Activated T-helper 9 cell treated with anti-CD3 and anti-CD28 coated beads, Interleukin-2, amount 50 U/mL, for 16 hours (primary cell): ENCODE results near the gene AICDA.
"Not testable (repeated sequence)": the region's sequence is repeated elsewhere in the genome, so short reads cannot be mapped to it uniquely, and the experiment has no call there.

ENCODE experiments used
- DNase-seq: peaks from one replicate; pipeline ENCODE4 v3.0.0-alpha.2; 2020; ENCODE audit warnings: low read depth

AICDA gene

DNA sequence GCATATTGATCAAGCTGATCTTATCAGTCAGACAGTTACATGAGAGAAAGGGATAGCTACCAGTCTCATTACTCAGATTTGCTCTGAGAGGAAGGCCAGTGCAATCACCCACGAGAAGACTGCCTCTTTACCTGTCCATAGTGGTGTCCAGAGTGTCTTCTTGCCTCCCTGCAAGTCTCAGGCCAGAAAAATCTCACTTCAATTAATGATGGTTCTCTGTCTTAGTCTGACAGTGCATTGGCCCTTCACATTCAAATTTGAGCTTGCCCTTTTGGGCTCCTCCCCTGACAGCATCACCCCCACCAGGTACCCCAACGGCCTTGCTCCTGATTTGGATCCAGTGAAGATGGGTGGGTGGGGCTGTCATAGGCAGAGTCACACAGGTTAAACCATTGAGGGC is at the start of gene AICDA:
AICDA (minus strand) TSS at position 231 of the 400 bp plus-strand sequence; CDS start at position 139, 92 bp downstream.
- DNase-seq: no peak

DNA sequence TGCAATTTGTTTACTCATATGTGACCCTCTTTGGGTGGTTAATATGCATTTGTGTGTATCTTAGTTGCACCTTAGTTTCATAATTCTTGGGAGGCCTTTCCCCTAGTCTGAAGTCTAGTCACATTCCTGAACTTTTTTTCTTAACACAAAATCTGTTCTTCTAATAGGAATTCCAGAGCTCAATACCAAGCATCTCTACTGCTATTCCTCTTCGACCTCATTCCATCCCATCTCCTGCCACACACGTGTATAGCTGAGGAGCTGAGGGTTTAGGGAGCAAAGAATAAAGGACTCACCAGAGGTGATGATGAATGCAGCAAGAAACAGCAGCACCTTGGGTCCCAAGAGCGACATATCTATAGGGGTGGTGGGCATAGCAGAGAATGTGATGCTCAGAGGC is 49.1 kb upstream of the AICDA start:
- DNase-seq: no peak

DNA sequence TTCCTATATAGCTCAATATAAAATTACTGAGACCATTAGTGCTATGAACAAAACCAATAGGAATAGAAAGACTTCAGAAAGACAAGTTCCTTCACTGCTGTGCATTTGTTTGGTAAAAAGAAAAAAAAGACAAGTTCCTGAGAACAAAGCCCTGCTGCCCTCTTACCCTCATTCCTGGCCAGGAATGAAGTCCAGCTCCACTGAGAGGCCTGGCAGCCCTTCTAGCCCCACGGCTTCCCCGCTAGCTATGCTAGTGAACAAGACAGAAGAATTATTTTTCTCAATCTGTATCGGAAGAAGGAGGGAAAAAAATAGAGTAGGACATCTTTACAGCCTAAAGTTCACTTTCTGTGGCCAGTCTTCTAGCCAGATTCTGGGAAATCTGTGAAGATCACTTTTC is 48.4 kb upstream of the AICDA start:
- DNase-seq: no peak

DNA sequence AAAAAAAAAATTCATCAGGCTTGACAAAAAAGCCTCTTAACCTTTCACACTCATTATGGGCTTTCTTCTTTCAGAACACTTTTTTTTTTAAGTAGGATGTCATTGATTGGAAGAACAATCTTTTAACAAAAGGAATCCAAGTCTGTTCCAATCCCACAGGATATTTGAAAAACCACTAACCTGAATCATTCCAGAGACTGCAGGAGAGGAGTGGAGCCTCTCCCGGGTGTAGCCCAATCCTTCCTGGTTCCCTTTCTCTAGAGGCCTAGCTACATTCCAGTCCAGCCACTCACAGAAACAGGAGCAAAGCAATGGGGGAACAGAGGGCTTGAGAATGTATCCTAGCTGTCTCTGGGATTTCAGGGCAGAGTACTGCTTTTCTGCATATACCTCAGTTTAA is 45.7 kb upstream of the AICDA start:
- DNase-seq: no peak

DNA sequence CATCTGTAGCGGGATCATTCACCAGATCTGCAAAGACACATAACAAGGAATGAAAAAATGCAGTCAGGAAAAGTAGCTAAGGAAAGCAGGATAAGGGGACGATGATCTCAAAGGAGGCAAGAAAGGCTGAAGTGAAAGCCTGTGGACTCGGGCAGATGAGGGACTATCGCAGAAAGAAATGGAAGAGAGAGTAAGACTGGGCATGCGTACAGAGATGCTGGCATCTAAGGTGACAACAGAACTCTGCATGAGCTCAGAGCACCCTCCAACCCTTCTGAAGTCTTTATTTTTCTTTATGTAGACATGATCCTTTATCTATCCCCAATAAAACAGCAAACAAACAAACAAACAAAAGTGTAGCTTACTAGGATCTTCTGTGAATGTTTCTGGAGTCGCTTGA is 42.8 kb upstream of the AICDA start:
- no peak for DNase-seq

DNA sequence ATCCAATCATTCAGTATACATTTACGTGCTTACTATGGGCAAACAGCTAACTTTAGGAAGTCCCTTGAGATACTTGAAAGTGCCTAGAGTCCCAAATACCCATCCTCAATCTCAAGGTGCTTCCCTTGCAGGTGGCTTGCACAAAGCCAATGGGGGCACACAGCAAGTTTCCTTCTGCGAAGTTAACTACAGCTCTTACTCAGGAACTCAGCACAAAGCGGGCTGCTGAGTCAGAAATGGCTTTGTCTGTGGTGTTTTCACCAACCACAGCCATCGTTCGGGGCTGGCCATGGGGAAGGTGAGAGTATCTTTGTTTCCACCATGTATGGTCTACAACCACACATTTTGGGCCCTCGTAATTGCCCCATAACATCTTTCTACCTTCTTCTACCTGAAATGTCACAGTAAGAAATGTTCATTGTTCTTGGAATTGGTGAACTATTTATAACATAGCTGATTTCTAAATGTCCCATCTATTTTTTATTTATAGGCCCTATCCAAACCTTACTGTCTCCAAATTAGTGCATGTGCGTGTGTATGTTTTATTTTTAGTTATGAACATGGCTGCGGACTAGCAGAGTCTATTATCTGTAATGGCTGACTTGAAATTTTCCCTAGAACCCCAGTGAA is 36.0 kb upstream of the AICDA start:
- DNase-seq: peak; percentile 54

DNA sequence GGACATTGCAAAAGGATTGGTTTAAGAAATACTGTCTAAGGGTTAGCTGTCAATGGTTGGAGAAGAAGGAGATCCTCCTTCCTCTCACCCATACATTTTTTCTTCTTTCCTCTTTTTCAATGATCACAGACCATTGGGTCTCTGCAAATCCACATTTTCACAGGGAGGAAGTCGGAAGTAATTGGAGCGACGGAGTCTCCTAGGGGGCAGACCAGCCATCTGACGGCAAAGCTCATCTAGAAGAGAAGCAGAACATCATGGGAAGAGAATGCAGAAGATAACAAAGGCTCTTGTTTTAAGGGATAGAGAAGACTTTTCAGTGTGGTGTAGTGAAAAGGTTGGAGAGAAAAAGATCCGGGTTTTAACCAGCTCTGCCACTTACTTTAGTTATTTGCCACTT is 35.3 kb upstream of the AICDA start:
- DNase-seq: no peak

DNA sequence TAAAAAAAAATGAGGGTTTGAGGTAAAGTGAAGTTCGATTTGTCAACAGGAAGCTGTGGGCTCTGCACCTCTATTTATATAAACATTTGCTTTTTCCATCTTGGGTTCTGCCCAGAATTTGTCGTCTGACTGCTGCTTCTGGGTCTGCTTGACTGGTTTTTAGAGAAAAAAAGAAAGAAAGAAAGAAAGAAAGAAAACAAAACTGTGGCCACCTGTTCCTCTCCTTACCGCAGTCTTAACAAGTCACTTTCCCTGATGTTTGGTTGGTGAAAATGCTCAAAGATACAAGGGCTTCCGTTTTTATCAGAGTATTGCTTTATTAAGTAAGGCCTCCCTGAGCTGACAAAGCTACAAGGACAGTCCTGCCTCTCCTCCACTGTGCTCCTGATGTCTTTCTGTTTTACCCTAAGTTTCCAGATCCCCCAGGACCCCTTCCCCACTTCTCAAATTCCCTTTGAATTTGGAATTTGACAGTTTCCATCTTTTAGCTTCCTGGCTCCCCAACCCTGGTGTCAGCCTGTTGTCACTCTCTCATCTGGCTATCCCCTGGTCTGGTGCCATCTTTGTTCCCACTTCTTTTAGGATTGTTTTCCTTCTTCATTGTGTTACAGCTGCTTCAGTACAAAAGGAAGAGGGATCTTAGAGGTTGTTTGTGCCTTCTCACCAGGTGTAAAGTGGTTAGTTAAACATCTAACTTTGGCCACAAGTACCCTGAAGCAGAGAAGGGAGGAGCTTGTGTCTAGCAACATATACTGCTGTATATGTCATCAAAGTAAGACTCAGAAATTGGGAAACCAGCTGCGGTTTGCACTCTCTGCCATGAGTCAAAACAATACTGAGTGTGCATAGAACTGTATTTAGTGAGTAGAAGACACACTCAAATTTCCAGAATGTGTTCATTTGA is 31.9 kb upstream of the AICDA start:
- DNase-seq: peak; percentile 38

DNA sequence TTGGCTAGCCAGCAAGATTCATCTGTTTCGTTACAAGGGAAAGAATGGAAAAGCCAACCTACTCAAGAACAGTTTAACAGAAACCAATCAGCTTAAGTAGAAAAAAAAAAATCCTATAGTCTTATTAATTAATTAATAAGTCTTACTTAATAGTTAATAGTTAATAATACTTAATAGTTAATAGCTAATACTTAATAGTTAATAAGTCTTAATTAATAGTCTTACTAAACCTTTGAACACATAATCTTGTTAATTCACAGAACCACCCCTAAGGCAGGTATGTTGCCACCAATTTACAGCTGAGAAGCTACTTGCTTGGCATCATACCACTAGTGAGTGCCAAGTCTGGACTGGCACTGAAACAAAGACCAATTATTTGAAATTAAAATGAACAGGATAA is 30.1 kb upstream of the AICDA start:
- no peak for DNase-seq

DNA sequence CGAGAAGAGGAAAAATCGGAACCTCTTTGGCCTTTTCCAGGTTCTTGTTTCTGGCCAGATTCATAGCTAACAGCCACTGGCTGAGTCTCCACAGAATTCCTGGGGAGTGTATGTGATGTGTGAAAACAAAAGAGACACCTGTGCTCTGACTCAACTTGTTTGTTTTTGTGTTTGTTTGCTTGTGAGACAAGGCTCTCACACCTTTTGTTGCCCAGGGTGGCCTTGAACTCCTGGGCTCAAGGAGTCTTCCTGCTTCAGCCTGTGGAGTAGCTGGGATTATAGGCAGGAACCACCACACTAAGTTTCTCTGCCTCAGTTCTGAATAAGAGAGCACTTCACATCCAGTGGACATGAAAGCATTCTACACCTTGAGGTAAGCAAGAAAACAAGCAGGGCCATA is 27.3 kb upstream of the AICDA start:
- no peak for DNase-seq

DNA sequence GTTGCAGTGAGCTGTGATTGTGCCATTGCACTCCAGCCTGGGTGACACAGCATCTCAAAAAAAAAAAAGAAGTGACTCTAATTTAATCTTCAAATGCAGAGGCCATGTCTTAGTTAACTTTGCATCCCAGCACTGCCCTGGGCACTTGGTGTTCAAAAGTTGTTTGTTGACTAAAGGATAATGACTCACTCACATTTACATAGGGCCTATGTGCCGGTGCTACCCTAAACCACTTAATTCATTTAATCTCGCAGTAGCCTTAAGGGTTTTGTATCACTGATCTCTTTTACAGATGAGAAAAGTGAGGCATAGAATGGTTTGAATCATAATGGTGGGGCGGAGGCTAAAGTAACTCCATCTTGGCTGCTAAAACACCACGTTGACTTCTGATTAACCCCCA is 26.3 kb upstream of the AICDA start:
- DNase-seq: no peak

DNA sequence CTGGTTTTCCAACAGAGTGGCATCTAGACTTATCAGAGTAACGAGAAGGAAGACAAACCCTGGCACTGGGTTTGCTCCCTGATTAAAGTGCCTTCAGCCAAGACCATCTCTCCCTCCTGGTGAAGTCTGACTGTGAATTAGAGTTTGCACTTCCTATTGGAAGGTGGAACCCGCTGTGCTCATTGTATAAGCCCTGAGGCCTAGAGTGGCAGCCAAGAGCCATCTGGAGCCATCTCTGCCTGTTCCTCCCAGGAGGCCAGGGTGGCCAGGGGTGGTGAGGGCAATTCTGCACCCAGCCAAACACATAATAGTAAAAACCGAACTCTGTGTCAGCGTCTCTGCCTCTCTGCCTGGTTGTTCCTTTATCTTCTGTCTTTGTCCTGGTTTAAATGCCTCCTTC is 25.0 kb upstream of the AICDA start:
- no peak for DNase-seq

DNA sequence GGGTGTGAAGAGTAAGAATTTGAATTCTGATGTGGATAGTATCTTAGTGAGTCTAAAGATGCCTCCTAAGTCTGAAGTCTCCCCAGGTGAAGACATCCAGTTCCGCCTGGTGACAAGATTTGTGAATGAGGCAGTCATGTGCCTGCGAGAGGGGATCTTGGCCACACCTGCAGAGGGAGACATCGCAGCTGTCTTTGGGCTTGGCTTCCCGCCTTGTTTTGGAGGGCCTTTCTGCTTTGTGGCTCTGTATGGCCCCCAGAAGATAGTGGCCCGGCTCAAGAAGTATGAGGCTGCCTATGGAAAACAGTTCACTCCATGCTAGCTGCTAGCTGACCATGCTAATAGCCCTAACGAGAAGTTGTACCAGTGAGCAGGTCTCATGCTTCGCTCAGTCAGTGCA is 24.6 kb upstream of the AICDA start:
- no peak for DNase-seq

DNA sequence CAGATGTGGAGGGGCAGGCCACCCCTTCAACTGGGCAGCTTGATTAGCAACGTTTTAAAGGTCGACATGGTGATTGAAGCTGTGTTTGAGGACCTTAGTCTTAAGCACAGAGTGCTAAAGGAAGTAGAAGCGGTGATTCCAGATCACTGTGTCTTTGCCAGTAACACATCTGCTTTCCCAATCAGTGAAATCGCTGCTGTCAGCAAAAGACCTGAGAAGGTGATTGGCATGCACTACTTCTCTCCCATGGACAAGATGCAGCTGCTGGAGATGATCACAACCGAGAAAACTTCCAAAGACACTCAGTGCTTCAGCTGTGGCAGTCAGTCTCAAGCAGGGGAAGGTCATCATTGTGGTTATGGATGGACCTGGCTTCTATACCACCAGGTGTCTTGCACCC is 23.9 kb upstream of the AICDA start:
- no peak for DNase-seq

DNA sequence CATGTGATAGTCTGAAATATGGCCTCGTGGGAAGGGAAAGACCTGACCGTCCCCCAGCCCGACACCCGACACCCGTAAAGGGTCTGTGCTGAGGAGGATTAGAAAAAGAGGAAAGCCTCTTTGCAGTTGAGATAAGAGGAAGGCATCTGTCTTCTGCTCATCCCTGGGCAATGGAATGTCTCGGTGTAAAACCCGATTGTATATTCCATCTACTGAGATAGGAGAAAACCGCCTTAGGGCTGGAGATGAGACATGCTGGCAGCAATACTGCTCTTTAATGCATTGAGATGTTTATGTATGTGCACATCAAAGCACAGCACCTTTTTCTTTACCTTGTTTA is 23.3 kb upstream of the AICDA start:
- not testable (repeated sequence) for DNase-seq

DNA sequence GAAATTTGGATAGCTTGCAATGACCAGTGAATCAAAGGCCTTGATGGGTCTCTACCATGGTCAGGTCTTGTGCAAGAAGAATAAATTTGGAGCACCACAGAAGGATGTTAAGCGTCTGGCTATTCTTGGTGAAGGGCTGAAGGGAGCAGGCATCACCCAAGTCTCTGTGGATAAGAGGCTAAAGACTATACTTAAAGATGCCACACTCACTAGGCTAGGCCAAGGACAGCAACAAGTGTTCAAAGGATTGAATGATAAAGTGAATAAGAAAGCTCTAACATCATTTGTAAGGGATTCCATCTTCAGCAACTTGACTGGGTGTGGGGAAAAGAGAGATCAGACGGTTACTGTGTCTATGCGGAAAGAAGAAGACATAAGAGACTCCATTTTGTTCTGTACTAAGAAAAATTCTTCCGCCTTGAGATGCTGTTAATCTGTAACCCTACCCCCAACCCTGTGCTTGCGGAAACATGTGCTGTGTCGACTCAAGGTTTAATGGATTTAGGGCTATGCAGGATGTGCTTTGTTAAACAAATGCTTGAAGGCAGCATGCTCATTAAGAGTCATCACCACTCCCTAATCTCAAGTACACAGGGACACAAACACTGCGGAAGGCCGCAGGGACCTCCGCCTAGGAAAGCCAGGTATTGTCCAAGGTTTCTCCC is 22.8 kb upstream of the AICDA start:
- not testable (repeated sequence) for DNase-seq

DNA sequence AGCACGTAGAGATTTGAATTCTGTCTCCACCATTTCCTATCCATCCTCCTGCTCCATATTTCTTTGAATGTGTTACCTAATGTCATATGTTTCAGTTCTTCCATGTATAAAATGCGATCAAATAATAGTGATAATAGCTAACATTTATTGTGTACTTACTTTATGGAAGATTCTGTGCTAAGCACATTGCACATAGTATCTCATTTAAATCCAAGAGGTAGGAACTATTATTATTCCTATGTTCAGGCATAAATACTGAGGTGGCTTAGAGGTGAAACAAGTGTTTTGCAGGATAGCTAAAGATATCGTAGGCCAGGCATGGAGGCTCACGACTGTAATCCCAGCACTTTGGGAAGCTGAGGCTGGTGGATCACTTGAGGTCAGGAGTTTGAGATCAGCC is 17.5 kb upstream of the AICDA start:
- no peak for DNase-seq

DNA sequence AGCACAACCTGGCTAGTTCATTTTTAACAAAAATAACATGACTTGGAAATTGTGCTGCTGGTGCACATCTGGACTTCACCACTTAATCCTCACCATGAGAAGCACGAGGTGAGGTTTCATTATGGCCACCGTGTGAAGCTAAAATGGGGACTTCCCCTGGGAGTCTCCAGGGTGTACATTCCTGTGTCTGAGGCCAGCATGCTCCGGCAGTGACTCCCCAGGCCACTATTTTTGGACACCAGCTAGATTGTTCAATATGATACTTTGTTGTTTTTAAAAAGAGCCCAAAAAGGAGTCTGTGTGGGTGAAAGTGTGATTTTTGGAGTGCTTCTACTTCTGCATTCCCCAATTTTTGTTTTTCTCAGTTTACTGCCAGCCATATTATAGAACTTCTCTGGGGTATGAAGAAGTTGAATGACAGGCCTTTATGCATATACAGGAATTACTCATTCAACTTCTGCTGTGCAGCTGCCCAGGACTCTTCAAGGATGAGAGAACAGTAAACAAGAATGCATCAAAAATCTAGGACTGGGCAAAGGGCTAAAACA is 16.9 kb upstream of the AICDA start:
- DNase-seq: no peak

DNA sequence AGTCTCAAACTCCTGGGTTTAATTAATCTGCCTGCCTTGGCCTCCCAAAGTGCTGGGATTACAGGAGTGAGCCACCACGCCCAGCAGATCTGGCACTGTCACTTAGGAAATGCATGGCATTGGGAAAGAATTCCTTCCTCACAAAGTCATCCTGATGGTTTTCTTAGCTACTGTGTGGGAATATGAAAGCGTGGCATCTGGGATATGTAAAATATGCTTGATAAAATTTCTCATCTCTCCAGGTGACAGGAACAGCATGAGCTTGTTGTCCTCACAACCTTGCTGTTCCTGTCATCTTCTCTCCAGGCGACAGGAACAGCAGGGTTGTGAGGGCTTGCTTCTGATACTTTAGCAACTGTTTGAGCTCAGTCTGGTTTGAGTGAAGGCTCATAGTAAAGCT is 16.1 kb upstream of the AICDA start:
- DNase-seq: no peak

DNA sequence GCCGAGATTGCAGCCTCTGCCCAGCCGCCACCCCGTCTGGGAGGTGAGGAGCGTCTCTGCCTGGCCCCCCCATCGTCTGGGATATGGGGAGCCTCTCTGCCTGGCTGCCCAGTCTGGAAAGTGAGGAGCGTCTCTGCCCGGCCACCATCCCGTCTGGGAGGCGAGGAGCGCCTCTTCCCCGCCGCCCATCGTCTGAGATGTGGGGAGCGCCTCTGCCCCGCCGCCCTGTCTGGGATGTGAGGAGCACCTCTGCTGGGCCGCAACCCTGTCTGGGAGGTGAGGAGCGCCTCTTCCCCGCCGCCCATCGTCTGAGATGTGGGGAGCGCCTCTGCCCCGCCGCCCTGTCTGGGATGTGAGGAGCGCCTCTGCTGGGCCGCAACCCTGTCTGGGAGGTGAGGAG is 12.1 kb upstream of the AICDA start:
- not testable (repeated sequence) for DNase-seq

DNA sequence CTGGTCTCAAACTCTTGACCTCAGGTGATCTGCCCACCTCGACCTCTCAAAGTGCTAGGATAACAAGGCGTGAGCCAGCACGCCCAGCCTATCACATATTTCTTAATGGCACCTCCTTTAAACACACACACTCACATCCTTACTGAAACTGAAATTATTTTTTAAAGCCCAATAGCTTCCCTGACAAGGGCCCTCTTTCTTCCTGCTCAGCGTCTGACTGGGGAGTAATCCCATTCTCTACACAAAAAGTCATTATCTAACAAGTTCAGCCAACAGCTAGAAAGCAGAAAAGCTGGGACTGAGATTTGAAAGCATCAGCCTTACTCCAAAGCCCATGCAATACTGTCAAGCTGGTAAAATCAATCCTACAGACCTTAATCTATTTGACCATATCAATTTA is 10.0 kb upstream of the AICDA start:
- no peak for DNase-seq

DNA sequence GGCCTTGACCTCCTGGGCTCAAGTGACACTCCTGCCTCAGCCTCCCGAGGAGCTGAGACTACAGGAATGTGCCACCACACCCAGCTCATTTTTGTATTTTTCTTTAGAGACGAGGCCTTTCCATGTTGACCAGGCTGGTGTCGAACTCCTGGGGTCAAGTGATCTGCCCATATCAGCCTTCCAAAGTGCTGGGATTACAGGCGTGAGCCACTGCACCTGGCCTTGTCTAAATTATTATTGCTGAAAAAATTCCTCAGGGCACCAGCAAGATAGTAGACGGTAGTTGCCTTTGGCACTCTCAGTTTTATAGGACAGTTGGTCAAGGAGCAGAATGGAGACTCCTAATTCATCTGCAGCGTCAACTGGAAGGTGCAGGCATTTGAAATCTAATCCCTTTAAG is 2.5 kb upstream of the AICDA start:
- no peak for DNase-seq

DNA sequence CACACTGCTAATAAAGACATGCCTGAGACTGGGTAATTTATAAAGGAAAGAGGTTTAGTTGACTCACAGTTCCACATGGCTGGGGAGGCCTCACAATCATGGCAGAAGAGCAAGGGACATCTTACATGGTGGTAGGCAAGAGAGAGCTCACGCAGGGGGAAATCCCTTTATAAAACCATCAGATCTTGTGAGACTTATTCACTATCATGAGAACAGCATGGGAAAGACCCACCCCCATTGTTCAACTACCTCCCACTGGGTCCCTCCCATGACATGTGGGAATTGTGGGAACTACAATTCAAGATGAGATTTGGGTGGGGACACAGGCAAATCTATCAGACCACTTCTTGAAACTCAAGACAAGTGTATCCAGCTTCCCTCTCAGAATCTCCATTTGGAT is 1.2 kb upstream of the AICDA start:
- not testable (repeated sequence) for DNase-seq
